Suprapubic skin (tissue), 3 donors: Measurements from ENCODE around the gene SNN.

Source experiments
- EP300 ChIP-seq: sonication (generic); formaldehyde crosslinking; IDR thresholded peaks from one replicate; pipeline ENCODE4 v1.6.1; 2017; ENCODE audit warnings: antibody characterized with exemption
- POLR2A ChIP-seq, 2 donors: fragments of 450-650 bp; IDR thresholded peaks; one replicate each; pipeline ENCODE4 v1.6.1; 2017; ENCODE audit warnings: antibody characterized with exemption in 2 of 2, mild to moderate bottlenecking in 2 of 2, moderate library complexity in 2 of 2
- TF ChIP-seq, protein P1 (sequence below), 2 donors: fragments of 200-600 bp in 1 of 2; fragments of 450-650 bp in 1 of 2; sonication (generic) in 1 of 2; IDR thresholded peaks; one replicate each; pipeline ENCODE4 v1.5.1; 2016 to 2019; ENCODE audit warnings: antibody characterized with exemption in 2 of 2, mild to moderate bottlenecking in 1 of 2, moderate library complexity in 1 of 2

DNA sequence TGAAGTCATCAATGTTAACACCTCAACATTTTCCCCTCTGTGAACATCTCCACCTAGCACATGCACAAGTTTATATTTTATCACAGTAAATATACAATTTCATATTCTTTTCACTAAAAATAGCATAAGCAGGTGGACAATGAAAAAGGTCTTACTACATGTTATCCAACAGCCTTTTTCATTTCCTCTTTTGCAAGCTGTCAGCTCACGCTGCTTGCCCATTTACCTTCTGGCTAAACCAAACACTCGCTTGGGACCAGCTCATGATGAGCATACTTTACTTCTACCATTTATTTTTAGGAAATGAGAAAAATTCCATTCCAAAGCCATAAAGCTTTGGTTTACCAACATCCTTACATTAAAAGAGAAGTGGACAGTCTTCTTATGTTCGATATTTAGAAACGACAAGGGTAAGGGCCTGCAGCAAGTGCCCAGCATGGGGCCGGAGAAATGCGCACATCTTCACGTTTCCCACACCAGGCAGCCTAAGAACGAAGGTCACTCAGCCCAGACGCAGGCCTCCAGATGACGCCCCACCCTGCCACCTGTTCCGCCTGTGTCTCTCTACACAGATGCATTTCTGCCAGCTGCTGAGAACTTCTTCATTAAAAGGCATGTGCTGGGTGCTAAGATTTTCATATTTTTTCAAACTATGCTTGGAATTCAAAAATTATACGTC is 13.9 kb downstream of the SNN start:
- TF ChIP-seq, protein P1, sequence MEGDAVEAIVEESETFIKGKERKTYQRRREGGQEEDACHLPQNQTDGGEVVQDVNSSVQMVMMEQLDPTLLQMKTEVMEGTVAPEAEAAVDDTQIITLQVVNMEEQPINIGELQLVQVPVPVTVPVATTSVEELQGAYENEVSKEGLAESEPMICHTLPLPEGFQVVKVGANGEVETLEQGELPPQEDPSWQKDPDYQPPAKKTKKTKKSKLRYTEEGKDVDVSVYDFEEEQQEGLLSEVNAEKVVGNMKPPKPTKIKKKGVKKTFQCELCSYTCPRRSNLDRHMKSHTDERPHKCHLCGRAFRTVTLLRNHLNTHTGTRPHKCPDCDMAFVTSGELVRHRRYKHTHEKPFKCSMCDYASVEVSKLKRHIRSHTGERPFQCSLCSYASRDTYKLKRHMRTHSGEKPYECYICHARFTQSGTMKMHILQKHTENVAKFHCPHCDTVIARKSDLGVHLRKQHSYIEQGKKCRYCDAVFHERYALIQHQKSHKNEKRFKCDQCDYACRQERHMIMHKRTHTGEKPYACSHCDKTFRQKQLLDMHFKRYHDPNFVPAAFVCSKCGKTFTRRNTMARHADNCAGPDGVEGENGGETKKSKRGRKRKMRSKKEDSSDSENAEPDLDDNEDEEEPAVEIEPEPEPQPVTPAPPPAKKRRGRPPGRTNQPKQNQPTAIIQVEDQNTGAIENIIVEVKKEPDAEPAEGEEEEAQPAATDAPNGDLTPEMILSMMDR (IDR thresholded peaks at IDR 0.05): no peak
- TF ChIP-seq POLR2A (IDR thresholded peaks at IDR 0.05): no peak
- TF ChIP-seq EP300: no peak
